Fibroblast of villous mesenchyme (primary cell): ENCODE measurements around the gene MRPL45. TPM values are rescaled to one million over a fixed set of nuclear protein-coding genes. Genes with fewer than 3 reads are reported as not detected.
A peak's percentile ranks its signal among the peaks of the same experiment; 100 is the strongest.

Experiments
- DNase-seq: peaks from one replicate; pipeline ENCODE4 v3.0.0-alpha.2; 2010; ENCODE audit warnings: low read depth
- H3K4me3 ChIP-seq: 2 replicates; pipeline ENCODE4 v1.5.1; 2011; ENCODE audit warnings: low read depth, mild to moderate bottlenecking, low read length
- CTCF ChIP-seq: IDR thresholded peaks from 2 replicates; pipeline ENCODE4 v1.5.1; 2012; ENCODE audit warnings: low read depth, mild to moderate bottlenecking, low read length; ENCODE audit not compliant: insufficient read depth
- total RNA-seq: library from RNA; depleted of rRNA; stranded (reverse); fragments of >200 nt; gene quantifications from 2 replicates; pipeline ENCODE4 v1.2.3, GENCODE V29; 2012

Gene MRPL45
- total RNA-seq, 1 donor: 30.2 TPM

- H3K4me3 ChIP-seq: peak overlapping the region; percentile 78
- TF ChIP-seq CTCF: no peak
- DNase-seq: no peak
These were observed 56.2 kb downstream of the MRPL45 start for GRCh38 chr17:38353086-38353604.

- TF ChIP-seq CTCF: no peak
- peak overlapping the region; percentile 78 for H3K4me3 ChIP-seq
These were observed 56.7 kb downstream of the MRPL45 start for GRCh38 chr17:38353668-38354067.

GRCh38 chr17:38354466-38354865, 57.5 kb downstream of the MRPL45 start:
- no peak for DNase-seq
- no peak for TF ChIP-seq CTCF
- H3K4me3 ChIP-seq: peak overlapping the region; percentile 3

More at GRCh38 chr17:38353668-38354067, 56.7 kb downstream of the MRPL45 start:
- DNase-seq: no peak

GRCh38 chr17:38355251-38355650, 58.3 kb downstream of the MRPL45 start:
- TF ChIP-seq CTCF: no peak
- DNase-seq: no peak
- no peak overlapping the region for H3K4me3 ChIP-seq

- DNase-seq: peak; percentile 34
- TF ChIP-seq CTCF: no peak
- H3K4me3 ChIP-seq: no peak overlapping the region
These were observed 60.6 kb downstream of the MRPL45 start for GRCh38 chr17:38357486-38358123.

- DNase-seq: peak; percentile 45
- TF ChIP-seq CTCF: no peak
- H3K4me3 ChIP-seq: no peak overlapping the region
These were observed 61.9 kb downstream of the MRPL45 start for GRCh38 chr17:38358586-38359513.
